ENCODE data around the gene HNF4A.

- TF ChIP-seq MAX (CRISPR knock-in tag; IDR thresholded peaks at IDR 0.05), result no peak
- TF ChIP-seq ATF2 (CRISPR knock-in tag; IDR thresholded peaks at IDR 0.05; ENCODE audit: borderline replicate concordance, low read depth), result no peak
- no peak for TF ChIP-seq ETV6 (CRISPR knock-in tag; IDR thresholded peaks at IDR 0.05)
- no peak for TF ChIP-seq JUN (CRISPR knock-in tag; IDR thresholded peaks at IDR 0.05)
- TF ChIP-seq USF2 (CRISPR knock-in tag; IDR thresholded peaks at IDR 0.05), result no peak
- no peak for TF ChIP-seq CTCF (IDR thresholded peaks at IDR 0.05)
- TF ChIP-seq NR3C1 (CRISPR knock-in tag; conservative IDR thresholded peaks at IDR 0.05; ENCODE audit: low read depth), result no peak
- TF ChIP-seq ZNF263 (CRISPR knock-in tag; IDR thresholded peaks at IDR 0.05; ENCODE audit: low read depth), result no peak
- TF ChIP-seq TEAD1 (CRISPR knock-in tag; IDR thresholded peaks at IDR 0.05), result no peak
- TF ChIP-seq RELA (CRISPR knock-in tag; IDR thresholded peaks at IDR 0.05; ENCODE audit: borderline replicate concordance), result no peak
- no peak for TF ChIP-seq ZNF671 (CRISPR knock-in tag; IDR thresholded peaks at IDR 0.05)
Observed at GRCh38 chr20:44357555-44358125, 2.1 kb downstream of the HNF4A start.
